HG03342 (cell line): ENCODE data around the gene PLCL2.

Experiments used
- ATAC-seq: cut with Tn5 transposase; IDR thresholded peaks from one replicate; pipeline ENCODE4 v1.9.1; 2021; ENCODE audit warnings: mild to moderate bottlenecking, moderate library complexity; ENCODE audit not compliant: unreplicated experiment

The PLCL2 gene

DNA sequence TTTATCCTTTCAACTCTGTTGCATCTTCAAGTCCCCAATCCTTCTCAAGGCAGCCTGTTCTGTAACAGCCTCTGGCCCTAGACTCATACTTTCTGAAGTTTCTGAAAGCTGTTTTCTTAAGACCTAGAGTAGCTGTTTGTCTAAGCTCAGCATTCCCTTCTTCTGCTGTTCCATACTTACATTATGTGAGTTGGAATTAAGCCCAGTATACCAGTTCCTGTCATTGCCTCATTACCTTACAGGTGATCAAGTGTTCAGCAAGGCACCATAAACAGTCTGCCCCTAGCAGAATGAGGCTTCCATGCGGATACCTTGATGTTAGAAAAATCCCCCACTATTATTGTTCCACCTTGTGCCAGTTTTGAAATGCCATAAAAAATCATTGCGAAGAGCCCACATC lies 180.6 kb downstream of the PLCL2 start:
- ATAC-seq, result no peak

DNA sequence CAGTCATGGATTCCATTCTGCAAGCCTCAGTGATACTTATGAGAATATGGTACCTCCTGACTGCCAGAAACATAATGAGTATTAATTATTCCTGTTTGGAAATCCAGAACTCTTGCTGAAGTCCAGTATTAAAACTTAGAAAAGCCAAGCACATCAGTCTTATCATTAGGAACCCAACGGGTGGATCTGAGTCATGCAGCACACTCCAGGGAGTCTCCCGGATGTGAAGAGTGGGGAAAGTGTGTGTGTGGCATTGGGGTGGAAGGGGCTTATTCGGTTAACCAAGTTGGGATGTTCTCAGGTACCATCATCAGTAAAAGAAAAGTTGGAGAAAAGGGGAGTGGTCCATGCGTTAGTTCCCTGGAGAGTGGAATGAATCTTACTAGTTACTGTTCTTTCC lies 181.1 kb downstream of the PLCL2 start:
- no peak for ATAC-seq

DNA sequence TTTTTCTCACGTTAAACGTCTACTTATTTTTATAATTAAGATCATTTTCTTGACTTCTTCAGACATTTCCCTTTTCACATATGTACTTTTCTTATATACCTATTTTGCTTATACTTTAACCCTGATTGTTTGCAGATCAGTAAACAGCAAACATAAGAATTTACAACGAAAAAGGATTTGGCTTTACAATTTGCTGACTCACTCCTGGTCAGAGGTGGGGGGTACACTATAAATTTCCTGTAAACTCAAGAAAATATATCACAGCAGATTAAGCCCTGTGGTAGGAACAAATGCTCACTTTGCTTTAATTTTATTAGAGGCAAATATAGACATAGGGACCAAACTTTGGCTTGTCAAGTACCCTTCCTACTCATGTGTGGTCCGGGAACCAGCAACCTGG lies 185.0 kb downstream of the PLCL2 start:
- ATAC-seq, result no peak

DNA sequence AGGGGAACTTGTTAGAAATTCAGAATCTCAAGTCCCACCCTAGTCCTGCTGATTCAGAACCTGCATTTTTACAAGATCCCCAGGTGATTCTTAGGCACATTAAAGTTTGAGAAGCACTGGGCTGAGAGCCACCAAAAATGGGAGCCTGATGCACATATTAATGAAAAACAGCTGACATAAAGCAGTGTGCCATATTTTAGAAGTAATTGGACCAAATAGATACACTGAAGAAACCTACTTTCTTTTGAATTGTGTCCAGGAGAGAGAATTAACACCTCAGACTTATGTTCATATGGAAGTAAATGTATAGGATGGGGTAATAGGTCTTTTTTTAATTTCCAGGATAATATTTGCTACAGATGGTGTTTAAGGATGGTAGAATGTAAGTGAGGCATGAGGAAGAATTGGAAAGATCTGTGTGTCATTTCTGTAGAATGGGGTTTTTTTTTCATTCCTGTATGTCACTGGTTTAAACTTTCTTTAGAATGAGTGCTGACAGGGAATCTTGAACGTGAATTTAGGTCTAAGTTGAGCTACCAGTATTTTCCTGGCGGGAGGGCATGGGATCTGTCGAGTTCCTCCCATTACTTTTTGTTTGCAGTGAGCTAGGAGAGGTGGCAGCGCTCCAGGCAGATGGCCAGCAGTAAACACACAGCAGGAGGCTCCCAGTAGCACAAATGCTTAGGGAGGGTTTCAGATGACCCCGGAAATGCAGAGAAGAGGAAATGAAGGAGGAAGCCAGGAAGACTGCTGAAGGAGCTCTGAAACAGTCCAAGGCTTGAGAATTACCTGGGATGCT lies 185.6 kb downstream of the PLCL2 start:
- no peak for ATAC-seq

DNA sequence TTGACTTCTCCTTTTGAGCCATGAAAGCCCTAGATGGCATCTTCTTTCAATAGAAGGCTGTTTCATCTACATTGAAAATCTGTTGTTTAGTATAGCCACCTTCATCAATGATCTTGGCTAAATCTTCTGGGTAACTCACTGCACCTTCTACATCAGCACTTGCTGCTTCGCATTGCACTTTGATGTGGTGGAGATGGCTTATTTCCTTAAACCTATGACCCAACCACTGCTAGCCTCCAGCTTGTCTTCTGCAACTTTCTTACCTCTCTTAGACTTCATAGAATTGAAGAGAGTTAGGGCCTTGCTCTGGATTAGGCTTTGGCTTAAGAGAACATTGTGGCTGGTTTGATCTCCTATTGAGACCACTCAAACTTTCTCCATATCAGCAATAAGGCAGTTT lies 189.8 kb downstream of the PLCL2 start:
- ATAC-seq, result no peak

DNA sequence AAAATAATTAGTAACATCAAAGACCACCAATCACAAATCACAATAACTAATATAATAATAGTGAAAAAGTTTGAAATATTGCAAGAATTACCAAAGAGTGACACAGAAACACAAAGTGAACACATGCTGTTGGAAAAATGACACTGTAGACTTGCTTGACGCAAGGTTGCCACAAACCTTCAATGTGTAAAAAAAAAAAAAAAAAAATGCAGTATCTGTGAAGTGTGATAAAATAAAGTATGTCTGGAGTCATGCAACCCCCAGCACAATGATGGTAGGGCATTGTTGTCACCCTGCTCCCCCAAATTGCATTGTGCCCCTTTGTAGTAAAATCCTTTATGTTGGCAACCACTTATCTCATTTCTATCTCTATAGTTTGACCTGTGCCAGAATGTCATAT lies 190.6 kb downstream of the PLCL2 start:
- no peak for ATAC-seq

DNA sequence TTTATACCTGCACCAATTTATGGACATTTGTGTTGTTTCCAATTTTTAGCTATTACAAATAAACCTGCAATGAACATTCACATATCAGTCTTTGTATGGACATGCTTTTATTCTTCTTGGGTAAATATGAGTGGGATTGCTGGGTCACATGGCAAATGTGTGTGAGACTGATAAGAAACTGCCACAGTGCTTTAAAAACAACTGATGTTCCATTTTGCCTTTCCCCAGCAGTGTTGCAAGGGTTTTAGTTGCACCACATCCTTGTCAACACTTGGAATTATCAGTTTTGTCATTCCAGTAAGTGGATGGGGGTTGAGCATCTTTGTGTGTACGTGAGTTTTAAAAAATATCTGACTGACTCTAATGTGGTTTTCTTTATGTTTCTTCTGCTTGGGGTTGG lies 191.2 kb downstream of the PLCL2 start:
- no peak for ATAC-seq

DNA sequence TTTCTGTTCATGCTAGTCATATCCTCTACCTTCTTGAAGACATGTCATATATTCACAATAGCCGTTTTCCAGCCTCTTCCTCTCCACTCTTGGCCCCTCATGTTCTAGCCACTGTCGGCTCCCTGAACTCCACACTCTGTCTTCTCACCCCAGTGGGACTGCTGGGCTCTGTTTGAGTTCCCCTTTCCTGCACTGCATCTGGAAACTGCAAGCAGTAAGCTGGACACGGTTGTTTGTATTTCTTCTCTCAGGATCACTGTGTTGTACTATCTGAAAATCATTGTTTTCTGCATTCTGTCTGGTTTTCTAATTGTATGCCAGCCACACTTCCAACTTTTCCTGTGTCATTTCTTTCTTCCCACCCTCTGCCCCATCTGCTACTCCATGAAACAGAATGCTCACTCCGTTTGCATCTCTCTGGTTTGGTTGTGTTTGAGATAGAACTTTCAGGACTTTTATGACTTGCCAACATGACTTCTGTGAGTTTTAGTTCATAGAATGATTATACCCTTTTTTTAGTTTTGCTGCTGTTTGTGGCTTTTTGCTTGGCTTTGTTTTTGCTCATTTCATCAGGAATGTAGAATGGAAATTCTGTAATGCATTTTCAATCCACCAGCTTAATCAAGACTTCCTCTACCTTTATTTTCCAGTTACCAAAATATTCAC lies 192.3 kb downstream of the PLCL2 start:
- ATAC-seq, result no peak

DNA sequence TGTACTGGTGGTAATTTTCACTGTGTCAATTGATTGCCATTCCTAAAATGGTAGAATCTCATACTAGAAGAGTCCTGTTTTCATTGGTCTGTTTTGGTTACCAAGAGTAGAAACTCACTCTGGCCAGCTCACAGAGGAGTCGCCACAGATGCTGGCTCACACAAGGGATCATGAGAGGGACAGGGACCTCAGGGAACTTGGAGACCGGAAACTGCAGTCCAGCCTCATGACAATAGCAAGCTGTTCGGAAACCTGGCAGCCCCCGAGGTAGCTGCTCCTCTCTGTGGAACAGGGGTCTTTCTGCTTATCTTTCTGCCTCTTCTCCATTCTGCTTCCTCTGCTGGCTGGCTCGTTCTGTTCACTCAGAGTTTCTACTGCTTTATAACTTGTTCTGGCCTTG lies 192.9 kb downstream of the PLCL2 start:
- no peak for ATAC-seq

DNA sequence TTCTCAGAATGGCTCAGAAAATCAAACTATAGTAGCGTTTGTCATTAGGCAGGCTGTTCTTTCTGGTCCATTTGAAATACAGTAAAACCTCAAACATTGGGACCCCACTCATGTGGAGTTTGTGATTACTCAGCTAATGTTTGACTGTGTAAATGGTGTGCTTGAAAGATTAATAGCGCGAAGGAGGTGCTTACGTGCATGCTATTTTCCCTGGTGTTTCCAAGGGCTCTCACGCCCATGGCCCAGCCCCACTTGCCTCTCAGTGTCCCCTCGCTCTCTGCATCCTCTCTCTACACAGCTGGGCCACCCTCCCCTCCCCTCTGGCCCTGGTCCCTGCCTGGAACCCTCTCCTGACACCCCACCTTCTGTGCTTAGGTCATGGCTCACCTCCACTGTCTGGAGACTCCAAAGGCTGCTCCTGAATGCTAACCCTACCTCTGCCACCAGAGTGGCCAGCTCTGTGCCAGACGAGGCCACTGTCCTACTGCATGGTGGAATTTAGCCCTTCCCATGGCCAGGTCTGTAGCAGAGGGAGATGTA lies 194.2 kb downstream of the PLCL2 start:
- no peak for ATAC-seq

DNA sequence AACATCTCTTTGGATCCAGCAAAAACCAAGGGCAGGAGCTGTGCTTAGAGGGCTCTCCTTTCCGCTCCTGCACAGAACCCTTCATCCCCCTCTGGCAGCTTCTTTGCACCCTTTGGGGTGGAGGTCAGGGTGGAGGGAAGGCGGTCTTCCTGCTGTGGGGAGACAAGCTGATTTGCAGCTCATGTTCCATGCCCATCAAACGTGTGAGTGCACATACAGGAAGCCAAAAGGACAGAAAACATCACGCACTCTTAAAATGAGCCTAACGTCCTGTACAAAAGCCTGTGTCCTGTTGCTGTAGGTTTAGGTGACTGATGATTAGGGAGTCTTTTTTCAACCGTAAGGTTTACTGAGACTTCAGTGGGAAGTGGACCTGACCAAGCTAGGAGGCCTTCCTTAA lies 195.2 kb downstream of the PLCL2 start:
- ATAC-seq, result no peak

DNA sequence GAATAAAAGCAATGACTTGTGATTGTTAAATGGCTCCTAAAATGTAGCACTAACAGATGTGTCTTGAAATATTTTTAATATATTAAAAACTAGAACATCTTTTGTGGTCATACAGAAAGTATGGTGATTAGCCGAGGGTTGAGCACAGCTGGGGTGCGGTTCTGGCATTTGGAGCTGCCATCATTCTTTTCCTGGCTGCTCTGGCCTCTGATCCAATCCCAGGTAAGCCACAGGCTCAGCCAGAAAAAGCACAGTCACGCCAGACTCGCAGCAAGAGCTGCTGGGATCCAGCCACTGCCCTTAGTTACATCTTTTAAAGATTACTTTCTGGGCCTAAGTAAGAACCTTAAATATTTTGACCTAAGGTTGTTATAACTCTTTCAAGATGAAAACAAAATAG lies 196.8 kb downstream of the PLCL2 start:
- no peak for ATAC-seq

DNA sequence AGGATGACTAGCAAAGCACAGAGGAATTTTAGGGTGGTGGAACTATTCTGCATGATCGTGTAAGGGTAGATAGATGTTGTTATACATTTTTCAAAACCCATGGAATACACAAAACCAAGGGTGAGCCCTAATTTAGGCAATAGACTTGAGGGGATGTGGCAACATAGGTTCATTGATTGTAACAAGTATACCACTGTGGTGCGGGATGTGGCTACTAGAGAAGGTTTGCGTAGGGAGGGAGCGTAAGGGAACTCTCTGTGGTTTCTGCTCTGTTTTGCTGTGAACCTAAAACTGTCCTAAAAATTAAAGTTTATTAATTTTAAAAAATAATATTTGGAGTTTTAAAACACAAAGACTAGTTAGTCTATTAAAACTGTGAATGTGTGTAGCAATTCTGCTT lies 202.8 kb downstream of the PLCL2 start:
- no peak for ATAC-seq

DNA sequence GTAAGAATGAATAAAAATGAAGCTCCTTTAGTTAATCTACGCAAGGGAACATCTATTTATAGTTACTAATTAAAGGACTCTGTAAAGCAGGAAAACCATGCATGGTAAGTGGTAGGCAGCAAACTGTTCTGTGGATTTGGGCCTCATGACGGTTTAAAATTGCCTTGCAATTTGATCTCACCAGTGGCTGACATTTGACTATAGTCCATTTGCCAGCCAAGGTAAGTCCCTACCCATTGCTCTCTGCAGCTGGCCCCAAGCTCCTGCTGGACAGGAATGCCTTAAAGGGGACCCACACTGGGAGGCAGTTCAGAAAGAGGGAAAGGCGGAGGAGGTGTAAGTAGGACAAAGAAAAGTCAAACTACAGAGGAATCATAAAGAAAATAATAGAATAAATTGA lies 203.3 kb downstream of the PLCL2 start:
- ATAC-seq, result no peak

DNA sequence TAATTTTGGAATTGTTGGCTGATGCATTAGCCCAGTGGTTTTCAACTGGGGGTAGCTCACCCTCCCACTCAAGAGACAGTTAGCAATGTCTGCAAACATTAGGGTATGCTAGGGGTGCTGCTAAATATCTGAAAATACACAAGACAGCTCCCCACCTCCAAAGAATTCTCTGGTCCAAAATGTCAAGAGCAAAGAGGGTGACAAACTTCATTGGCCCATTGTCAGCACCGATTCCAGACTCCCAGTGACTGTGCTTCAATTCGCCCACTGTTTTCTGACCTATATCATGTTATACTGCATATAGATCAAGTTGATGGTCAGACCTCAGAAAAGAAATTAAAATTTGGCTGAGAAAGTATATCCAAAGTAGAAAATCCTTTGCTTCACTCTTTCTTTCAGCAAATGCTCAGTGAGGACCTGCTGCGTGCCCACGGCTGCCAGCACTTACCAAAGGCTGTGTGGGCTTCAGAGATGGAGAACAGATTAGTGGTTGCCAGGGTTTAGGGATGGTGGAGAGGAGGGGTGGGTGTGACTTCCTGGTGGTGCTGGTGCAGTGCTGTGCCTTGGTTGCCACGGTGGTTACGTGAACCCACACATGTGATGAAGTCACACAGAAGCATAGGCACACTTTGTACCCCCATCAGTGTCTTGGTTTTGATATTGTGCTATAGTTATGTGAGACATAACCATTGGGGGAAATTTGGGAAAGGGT lies 204.0 kb downstream of the PLCL2 start:
- ATAC-seq, result no peak

DNA sequence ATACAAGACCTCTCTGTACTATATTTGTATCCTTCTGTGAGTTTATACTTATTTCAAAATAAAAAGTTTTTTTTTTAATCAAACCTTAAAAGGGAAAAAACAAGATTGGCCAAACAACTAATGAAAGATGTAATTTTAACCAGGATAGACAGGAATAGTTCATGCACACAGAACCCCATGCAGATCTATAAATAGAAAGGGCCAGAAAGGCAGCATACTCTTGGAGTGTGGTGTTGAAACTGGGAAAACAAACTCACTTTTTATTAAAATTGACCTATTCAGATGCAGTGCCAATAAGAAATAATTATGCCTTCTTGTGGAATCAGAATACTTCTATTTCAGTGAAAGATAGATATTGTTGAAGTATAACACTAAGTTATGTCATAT lies 204.6 kb downstream of the PLCL2 start:
- ATAC-seq, result no peak

DNA sequence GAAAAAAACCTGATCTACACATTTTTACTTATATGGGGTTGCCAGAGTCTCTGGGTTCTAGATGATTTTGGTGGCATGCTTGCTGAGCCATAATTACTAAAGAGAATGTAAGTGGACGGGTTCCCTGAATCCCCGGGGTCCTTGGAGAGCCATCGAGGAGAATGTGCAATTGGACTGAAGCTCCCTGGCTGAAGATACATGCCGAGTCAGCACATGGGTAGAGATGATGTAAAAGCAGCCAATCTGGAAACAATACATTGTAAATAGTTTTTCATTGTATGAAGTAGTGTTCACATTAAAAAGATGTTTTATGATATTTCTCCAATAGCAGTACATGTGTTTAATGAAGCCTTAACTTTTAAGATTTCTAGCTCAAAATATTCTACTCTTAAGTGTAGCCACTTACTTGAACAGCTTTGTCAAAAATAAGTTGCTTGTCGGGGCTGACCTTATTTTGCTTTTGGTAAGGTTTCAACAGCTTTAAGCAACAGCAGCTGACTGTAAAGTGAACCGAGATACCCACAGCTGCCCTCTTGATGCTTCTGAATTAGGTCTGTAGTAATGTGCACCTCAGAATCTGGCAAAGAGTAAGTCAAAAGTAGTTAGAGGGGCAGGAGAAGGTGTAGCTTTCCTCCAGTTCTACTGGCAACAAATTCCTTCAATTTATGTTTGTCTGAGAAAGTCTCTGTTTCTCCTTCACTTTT lies 205.7 kb downstream of the PLCL2 start:
- ATAC-seq, result no peak

DNA sequence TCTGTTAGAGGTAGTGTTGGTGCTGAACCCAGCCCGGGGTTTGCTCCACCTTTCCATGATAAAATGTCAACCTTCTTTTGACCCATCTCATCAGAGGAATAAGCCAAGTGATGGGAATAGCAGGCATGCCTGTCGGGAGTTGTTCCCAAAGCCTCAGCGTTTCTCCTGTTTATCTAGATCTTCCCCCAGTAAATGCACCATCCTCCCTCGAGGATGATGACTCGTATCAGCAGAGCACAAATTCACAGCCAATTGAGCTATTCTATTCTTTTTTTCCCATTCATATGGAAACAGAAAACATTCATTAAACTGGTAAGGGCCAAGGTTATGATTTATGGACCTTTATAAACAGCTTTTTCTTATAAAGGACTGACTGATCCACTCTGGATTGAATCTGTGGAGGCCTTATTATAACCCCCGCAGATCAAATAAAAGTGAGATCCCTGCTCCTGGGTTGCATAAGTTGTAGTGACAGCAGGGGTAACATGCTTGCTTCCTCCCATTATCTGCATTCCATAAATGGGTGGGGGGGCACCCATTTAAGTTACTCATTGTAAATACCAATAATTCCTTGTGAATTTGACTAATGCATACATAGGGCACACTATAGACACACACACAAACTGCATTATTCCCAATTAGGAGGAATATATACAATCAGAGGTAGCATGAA lies 207.3 kb downstream of the PLCL2 start:
- ATAC-seq, result no peak

DNA sequence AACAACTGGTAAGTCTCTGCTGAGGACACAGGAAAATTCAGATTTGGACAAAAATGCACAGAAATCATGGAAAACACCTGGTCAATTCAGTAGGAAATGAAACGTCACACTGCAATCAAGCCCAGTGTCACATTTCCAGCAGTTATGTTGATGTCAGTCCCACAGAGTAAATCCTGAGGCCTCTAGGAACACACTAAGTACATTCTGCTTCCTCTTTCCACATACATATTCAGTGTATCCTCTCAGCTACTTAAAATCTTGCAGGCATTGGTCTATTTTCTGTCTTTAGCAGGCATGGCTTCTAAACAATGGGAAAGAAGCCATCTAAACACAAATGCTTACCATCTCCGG lies 207.8 kb downstream of the PLCL2 start:
- no peak for ATAC-seq

DNA sequence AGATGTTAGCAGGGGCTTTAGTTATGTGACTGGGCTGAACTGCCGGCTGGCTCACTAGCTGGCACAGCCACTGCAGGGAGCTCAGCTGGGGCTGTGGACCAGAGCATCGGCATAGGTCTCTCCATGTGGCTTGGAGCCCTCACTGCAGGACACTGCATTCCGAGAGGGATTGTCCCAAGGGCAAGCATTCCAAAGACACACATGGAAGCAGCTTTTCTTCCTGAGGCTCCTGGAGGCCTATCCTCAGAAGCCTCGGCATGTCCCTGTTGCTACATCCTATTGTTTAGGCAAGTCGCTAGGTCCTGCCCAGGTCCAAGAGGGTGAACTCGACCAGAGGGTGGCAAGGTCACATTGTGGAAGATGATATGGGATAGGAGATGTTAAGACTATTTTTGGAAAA lies 209.8 kb downstream of the PLCL2 start:
- no peak for ATAC-seq

DNA sequence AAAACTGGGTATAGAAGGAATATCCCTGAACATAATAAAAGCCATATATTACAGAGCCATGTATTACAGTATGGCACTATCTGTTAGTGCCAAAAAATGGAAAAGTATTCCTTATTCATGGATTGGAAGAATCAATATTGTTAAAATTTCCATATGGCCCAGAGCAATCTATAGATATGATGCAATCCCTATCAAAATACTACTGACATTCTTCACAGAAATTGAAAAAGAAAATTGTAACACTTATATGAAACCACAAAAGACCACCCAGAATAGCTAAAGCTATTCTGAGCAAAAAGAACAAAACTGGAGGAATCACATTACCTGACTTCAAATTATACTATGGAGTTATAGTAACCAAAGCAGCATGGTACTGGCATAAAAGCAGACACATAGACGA lies 218.8 kb downstream of the PLCL2 start:
- no peak for ATAC-seq
